Bone marrow (tissue), 2 donors: ENCODE results near the gene SLC26A2.
A peak's percentile ranks its signal among the peaks of the same experiment; 100 is the strongest.
"Not testable (repeated sequence)": the region's sequence is repeated elsewhere in the genome, so short reads cannot be mapped to it uniquely, and the experiment has no call there.

Experiments used
- DNase-seq, 2 donors: peaks; one replicate each; lab custom pipeline; 2025; lab: John Stamatoyannopoulos, UW

SLC26A2 gene

DNA sequence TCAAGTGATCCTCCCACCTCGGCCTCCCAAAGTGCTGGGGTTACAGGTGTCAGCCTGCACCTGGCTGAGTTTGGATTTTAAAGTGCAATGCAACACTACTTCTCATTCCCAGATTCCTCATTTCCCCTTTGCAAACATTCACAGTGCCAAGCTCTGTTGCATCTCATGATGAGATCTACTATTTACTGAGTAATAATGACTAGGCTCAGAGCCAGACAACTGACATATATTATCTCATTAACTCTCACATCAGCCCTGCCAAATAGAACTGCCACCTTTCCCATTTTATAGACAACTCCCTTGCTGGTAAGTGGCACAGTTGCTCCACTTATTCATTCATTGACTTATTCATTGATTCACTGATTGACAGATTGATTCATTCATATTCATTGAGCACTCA is 22.9 kb upstream of the SLC26A2 start:
- DNase-seq = no peak

GRCh38 chr5:149938279-149938678 is 22.3 kb upstream of the SLC26A2 start:
- DNase-seq = peak in 1 of 2 donors; percentile 8

- peak in 1 of 2 donors; percentile 23 for DNase-seq
Measured at GRCh38 chr5:149938791-149939358, 21.7 kb upstream of the SLC26A2 start.

GRCh38 chr5:149939546-149939945 is 21.0 kb upstream of the SLC26A2 start:
- no peak for DNase-seq

DNA sequence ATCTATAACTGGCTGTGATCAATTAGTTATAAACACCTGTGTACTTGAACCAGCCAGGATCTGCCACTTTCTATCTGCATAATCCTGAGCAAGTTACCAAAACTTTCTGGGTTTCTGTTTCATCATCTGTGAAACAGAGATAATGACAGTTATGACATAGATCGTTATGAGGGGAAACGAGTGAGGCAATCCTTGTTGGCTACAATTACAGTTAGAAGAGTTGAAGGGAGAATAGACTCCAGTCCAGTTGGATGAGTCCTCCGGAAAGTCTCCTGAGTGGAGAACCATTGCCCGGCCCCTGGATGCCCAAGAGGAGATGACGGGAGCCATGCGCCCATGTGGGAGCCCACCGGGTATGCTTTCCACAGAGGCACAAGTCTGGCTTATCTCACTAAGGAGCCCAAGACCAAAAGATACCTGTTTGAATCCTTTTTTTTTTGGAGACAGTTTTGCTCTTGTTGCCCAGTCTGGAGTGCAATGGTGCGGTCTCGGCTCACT is 20.4 kb upstream of the SLC26A2 start:
- DNase-seq = no peak

- no peak for DNase-seq
Measured at GRCh38 chr5:149940941-149941644, 19.5 kb upstream of the SLC26A2 start.

DNA sequence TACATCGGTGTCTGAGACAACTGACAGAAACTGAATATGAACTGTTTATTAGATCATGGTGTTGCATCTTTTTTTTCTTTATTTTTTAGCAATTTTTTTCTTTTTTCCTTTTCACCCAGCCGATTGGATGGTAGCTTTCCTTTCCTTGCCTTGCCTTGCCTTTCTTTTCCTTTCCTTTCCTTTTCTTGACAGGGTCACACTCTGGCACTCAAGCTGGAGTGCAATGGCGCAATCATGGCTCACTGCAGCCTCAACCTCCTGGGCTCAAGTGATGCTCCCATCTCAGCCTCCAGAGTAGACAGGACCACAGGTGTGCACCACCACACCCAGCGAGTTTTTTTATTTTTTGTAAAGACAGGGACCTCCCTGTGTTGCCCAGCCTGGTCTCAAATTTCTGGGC is 18.8 kb upstream of the SLC26A2 start:
- DNase-seq = no peak

GRCh38 chr5:149942199-149942598 is 18.4 kb upstream of the SLC26A2 start:
- DNase-seq = no peak

GRCh38 chr5:149942741-149943169 is 17.8 kb upstream of the SLC26A2 start:
- DNase-seq = not testable (repeated sequence)

- DNase-seq = not testable (repeated sequence)
Measured at GRCh38 chr5:149943177-149943949, 17.2 kb upstream of the SLC26A2 start.

DNA sequence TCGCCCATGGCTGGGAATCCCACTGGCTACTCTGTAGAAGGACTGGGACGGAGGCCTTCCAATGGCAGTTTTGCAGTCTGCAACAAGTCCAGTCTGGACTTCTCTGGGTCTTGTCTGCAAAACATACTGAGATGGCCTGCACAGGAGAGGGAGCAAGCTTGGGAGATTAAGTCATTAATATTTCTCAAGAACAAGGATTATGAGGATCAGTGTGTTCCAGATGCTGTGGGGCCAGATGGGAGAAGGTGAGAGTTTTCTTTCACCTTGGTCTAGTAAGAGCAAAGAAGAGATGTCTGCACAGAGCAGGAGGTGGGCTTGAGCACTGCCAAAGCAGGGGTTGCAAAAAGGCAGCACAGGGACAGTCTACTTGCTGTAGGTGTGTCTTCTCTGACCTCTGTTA is 15.9 kb upstream of the SLC26A2 start, which contains the start of gene PDE6A:
PDE6A (minus strand) TSS at position 128 of the 400 bp plus-strand sequence; CDS start at position 8, 120 bp downstream.
- no peak for DNase-seq

DNA sequence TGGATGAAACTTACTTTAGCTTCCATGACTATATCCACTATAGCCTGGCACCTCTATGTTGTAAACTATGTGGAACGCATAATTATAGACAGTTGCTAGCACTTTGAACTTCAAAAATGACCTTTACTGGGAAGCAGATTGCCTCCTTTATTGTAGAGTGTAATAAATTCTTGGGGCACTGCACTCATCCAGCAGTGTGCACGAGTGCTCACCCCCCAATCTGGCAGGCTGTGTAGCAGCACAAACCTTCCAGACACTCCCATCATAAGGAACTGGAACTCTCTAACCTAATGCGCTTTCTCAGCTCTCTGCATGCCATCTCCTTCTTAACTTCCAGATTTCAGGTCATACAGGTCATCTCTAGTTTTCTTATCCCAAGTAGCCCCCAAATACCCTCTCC is 14.4 kb upstream of the SLC26A2 start:
- no peak for DNase-seq

- no peak for DNase-seq
Measured at GRCh38 chr5:149948993-149949392, 11.6 kb upstream of the SLC26A2 start.

DNA sequence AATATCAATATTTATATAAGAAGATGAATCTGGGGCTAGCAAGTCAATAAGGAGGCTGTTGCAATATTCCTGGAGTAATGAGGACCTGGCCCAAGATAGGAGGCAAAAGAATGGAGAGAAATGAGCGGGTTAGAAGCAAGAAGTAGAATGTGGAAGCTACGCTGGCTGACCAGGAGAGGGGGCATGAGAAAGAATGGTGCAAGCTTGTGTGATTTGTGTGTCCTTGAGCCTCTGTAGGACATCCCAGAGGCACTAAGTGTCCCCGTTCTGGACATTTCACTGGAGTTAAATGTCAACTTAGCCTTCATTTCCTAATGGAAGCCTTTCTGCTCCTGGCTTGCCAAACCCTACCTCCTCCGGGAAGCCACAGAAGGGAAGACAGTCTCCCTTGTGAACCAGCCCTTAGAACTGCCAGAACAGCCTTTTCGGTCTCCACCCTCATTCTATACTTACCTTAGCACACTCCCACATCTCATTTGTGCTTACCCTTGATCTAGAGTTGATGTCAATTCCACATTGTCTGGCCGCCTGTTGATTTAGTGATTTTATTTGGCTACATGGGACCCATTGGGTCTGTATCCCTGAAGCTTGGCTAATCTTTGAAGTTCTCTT is 9.3 kb upstream of the SLC26A2 start:
- DNase-seq = no peak

DNA sequence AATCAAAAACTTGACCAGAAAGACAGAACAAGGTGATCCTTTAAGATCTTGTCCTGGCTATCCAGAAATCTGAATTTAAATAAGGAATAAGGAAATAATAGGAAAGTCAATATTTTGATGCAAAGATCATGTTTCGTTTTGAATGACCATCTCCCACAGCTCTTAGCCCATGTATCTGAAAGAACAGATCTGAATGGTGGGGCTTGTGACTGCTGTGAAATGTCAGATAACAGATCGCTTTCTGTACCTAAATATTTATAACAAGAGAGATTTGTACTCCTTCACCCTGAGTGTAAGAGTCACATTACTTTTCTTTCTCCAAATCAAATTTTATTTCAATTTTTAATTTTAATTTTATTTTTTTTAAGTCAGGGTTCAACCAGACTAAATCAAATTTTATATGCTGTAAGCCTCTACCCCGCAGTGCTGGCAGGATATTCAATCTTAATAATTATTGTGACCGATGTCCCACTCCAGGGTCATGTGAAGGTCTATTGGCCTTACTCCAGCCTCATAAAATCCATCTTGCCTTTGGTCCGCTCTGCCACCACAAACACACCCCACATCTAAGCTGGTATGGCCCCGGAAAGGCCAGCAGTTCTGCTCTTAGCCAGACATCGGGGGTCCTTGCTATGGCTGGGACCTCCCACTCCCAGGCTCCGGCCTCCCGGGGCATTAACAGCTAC is 7.0 kb upstream of the SLC26A2 start:
- DNase-seq = no peak

DNA sequence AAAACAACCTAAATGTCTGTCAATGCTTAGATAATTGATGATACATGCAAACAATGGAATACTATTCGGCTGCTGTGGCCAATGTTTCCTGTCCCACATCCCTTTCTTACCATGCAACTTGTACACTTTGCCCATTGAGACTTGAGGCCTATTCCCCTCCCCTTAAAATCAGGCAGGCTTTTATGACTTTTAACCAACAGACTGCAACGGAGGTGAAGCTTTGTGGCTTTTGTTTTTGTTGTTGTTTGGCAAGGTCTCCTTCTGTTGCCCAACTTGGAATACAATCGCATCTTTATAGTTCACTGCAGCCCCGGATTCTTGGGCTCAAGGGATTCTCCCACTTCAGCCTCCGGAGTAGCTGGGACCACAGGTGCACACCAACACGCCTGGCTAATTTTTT is 5.8 kb upstream of the SLC26A2 start:
- no peak for DNase-seq

DNA sequence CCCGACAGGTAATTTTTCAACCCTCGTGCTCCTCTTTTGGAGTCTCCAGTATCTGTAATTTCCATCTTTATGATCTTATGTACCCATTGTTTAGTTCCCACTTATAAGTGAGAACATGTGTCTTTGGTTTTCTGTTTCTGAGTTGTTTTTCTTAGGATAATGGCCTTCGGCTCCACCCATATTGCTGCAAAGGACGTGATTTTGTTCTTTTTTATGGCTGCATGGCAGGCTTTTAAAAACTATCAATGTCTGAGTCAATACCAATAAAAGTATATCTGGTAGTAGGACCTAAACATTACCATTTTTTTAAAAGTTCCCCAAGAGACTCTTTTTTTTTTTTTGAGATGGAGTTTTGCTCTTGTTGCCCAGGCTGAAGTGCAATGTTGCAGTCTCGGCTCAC is 3.9 kb upstream of the SLC26A2 start:
- DNase-seq = no peak

GRCh38 chr5:149957855-149958254 is 2.7 kb upstream of the SLC26A2 start:
- no peak for DNase-seq

GRCh38 chr5:149959406-149960236 is 937 bp upstream of the SLC26A2 start:
- DNase-seq = peak; percentile 18 to 77

DNA sequence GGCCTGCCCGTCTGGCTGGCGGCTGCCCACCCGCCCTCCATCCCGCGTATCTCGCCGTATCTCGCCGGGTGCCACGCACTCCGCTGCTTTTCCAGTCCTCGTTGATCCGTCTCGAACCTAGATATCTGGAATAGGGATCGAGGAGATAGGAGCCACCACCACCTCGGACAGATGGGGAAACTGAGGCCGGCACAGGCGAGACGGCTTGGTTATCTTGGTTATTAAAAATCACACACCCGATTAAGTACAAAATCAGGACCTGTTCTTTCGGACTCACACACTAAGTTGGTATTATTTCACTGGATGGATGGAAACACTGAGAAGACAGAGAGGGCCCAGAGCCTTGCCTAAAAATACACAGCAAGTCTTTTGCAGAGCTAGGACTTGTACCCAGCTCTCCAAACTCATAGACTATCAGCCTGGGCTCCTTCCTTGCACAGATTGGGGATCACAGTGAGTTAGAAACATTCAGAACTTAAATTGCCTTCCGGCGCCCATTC is 678 bp downstream of the SLC26A2 start:
- no peak for DNase-seq

- no peak for DNase-seq
Measured at GRCh38 chr5:149961957-149962409, 1.4 kb downstream of the SLC26A2 start.
